Placental pericyte (primary cell): Measurements from ENCODE around the gene SCO2. TPM values are rescaled to one million over a fixed set of nuclear protein-coding genes. Genes with fewer than 3 reads are reported as not detected.

Experiments
- total RNA-seq: library from RNA; depleted of rRNA; stranded (reverse); fragments of >200 nt; gene quantifications from 2 replicates; pipeline ENCODE4 v1.2.3, GENCODE V29; 2012

The SCO2 gene, protein sequence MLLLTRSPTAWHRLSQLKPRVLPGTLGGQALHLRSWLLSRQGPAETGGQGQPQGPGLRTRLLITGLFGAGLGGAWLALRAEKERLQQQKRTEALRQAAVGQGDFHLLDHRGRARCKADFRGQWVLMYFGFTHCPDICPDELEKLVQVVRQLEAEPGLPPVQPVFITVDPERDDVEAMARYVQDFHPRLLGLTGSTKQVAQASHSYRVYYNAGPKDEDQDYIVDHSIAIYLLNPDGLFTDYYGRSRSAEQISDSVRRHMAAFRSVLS
- 3.7 and 4.9 TPM in 2 replicates for total RNA-seq

GRCh38 chr22:50525104-50525857 lies at the start of gene SCO2:
TSS of gene SCO2 (minus strand) at chr22:50525598. CDS start at chr22:50524411, 1,187 bp downstream.

DNA sequence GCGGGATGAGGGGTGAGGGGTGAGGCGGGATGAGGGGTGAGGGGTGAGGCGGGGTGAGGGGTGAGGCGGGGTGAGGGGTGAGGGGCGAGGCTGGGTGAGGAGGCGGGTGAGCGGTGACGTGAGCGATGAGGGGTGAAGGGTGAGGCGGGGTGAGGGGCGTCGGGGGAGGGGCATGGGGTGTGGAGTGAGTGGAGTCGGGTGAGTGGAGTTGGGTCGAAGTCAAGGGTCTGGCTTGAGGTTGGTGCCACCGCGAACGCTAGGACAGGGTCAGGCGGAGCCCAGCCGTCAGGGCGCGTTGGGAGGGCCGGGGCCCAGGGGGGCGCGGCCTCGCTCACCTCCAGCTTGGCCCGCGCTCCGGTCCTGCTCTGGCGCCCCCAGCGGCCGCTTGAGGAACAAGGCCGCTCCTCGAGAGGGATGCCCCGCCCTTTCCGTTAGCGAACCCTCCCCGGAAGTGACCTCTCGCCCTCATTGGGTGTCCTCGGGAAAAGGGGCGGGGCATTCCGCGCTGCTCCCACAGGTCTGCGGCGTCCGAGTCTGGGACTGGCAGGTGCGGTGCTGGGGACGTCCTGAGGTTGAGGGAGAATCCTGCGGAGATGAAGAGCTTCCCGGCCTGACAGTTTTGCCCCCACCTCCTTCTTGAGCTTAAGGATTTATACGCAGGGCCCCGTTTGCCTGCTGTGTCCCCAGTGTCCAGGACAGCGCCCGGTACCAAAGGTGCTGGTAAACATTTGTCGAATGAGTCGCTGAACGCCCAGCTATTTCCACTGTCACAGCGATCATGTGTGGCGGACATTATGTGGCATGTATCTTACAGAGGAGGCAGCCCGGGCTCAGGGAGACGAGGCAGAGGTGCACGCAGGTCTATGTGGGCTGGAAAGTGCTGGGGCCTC lies 37.4 kb upstream of the SCO2 start, which contains the start of gene SYCE3:
Gene SYCE3 (minus strand): TSS at position 397 of the 890 bp plus-strand sequence. CDS start 6,514 bp downstream, outside the sequence.

DNA sequence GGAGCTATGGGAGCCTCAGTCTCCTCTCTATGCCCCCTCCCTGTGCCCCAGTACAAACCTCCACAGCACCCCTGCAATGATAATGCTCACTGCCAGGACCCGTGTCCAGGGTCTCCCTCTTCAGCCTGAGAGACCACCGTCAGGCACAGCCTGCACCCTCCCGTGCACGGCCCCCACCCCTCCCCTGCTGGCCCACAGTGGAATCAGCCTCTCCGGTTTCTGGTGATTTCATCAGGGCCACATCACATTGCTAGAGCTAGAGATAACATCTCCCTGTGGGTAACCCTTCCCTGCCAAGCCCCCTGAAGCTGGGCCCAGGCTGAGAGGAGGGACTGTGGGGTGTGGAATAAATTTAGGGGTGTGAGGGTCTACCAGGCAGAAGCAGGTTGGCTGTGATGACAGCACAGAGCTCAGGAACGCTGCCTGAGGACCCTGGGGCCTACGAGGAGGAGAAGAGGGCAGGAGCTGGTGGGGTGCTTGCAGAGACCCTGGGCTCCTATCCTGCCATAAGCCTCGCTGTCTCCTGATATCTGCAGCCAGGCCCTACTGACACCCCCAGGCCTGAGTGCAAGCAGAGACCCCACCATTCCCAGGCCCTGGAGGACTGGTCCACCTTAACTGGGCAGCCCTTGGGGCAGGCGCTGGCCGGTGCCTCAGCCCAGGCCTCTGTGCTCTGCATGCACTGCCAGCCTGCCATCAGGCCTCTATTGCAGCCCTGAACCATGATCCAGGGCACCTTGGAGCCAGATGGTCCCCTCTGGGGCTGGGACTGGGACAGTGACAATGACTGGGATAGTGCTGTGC lies 20.3 kb upstream of the SCO2 start, which contains the start of gene KLHDC7B:
Gene KLHDC7B (plus strand): TSS at position 378 of the 804 bp plus-strand sequence. CDS start 345 bp downstream, at position 723.

GRCh38 chr22:50529897-50530579 lies 4.6 kb upstream of the SCO2 start, which contains the start of gene TYMP:
TSS of gene TYMP (minus strand) at chr22:50530012. CDS start at chr22:50529709, 303 bp downstream.

GRCh38 chr22:50507991-50508884 lies 17.2 kb downstream of the SCO2 start, which contains the start of gene NCAPH2:
TSS of gene NCAPH2 (plus strand) at chr22:50508224. CDS start at chr22:50508338, 114 bp downstream.

GRCh38 chr22:50507421-50507990 lies 17.9 kb downstream of the SCO2 start, which contains the start of gene LMF2:
TSS of gene LMF2 (minus strand) at chr22:50507702. CDS start at chr22:50507675, 27 bp downstream.

GRCh38 chr22:50486561-50487289 lies 38.7 kb downstream of the SCO2 start, which contains the start of gene MIOX:
TSS of gene MIOX (plus strand) at chr22:50486859. CDS start at chr22:50486898, 39 bp downstream.

GRCh38 chr22:50481440-50482106 lies 43.8 kb downstream of the SCO2 start, which contains the start of gene ADM2:
TSS of gene ADM2 (plus strand) at chr22:50481543. CDS start at chr22:50481848, 305 bp downstream.

DNA sequence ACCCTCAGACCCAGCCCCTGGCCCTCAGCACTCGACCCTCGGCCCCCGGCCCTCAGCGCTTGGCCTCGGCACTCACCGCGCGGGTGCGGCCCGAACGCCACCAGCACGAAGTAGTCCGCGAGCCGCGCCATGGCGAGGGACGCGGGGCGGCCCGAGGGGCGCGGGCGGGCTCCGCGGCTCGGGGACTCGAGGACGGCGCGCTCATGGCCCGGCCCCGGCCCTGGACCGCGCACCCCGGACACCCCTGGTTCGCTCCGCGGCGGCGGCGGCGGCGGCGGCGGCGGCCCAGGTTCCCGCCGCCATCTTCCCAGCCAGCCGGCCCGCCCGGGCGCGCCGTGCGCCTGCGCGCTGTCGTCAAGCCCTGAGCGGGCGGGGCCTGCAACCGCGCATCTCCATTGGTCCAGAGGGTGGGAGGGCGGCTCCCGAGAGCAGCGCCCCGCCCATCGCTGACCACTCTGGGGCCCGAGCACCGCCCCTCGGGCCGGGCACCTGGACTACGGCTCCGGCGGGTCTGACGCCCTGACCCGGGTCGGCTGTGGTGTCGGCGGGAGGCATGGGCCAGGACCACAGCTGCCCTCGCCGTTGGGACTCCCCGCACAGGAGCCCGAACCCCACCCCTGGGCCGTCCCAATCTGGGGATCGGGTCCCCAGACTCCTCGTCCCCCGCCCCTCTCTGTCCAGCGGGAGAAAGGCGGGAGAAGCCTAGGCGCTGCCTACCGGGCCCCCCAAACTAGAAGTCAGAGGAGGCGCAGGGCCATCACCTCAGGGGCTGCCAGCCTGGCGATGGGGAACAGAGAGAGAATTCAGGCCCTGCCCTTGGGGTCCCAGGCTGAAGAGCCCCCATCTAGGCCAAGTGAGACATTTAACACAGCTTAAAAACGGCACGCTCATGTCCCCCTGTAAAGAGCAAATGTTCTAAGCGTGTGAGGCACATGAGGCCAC lies 50.4 kb downstream of the SCO2 start, which contains the start of gene SBF1:
Gene SBF1 (minus strand): TSS at position 326 of the 942 bp plus-strand sequence. CDS start 195 bp downstream, at position 131.

Other genes with a start within 250 kb of the SCO2 start
- 174 and 339 TPM in 2 replicates for gene PLXNB2, start 218.0 kb downstream of the SCO2 start, total RNA-seq
- 1.7 and 3.3 TPM in 2 replicates for gene DENND6B, start 198.6 kb downstream of the SCO2 start, total RNA-seq
- 69.4 and 72.3 TPM in 2 replicates for gene PPP6R2, start 182.3 kb downstream of the SCO2 start, total RNA-seq
- 110 TPM in 2 replicates for gene SBF1, start 50.6 kb downstream of the SCO2 start, total RNA-seq
- gene ADM2, start 44.1 kb downstream of the SCO2 start, total RNA-seq, result 2.7 and 13.3 TPM in 2 replicates
- 0.14 TPM in 1 of 2 replicates, not detected in the other for gene MIOX, start 38.7 kb downstream of the SCO2 start, total RNA-seq
- 60.6 and 130 TPM in 2 replicates for gene LMF2, start 17.9 kb downstream of the SCO2 start, total RNA-seq
- gene NCAPH2, start 17.4 kb downstream of the SCO2 start, total RNA-seq, result 24.9 and 75.3 TPM in 2 replicates
- gene TYMP, start 4.4 kb upstream of the SCO2 start, total RNA-seq, result 34.4 and 236 TPM in 2 replicates
- 5.3 TPM in 1 of 2 replicates, not detected in the other for gene KLHDC7B, start 20.3 kb upstream of the SCO2 start, total RNA-seq
- gene SYCE3, start 37.3 kb upstream of the SCO2 start, total RNA-seq, result not detected in 2 replicates
- gene CPT1B, start 52.8 kb upstream of the SCO2 start, total RNA-seq, result 3.9 and 9.8 TPM in 2 replicates
- 26.9 and 44.6 TPM in 2 replicates for gene CHKB, start 57.3 kb upstream of the SCO2 start, total RNA-seq
- 0.14 and 1.5 TPM in 2 replicates for gene MAPK8IP2, start 75.2 kb upstream of the SCO2 start, total RNA-seq
- 27.3 and 38.1 TPM in 2 replicates for gene ARSA, start 102.6 kb upstream of the SCO2 start, total RNA-seq
- gene SHANK3, start 147.2 kb upstream of the SCO2 start, total RNA-seq, result 1.1 TPM in 2 replicates
- gene ACR, start 212.6 kb upstream of the SCO2 start, total RNA-seq, result not detected in 2 replicates